Fibroblast of skin of back (primary cell): ENCODE results near the gene BBOX1. TPM values are rescaled to one million over a fixed set of nuclear protein-coding genes. Genes with fewer than 3 reads are reported as not detected.
A peak's percentile ranks its signal among the peaks of the same experiment; 100 is the strongest.
"Not testable (repeated sequence)": the region's sequence is repeated elsewhere in the genome, so short reads cannot be mapped to it uniquely, and the experiment has no call there.

ENCODE experiments used
- DNase-seq: peaks from one replicate; pipeline ENCODE4 v3.0.0-alpha.2; 2013
- polyA plus RNA-seq, 2 experiments: library from polyadenylated mRNA; unstranded; fragments of 120-200 nt; gene quantifications; one replicate each; pipeline ENCODE4 v1.2.1, GENCODE V29; 2013; ENCODE audit not compliant: insufficient read length in 2 of 2

Gene BBOX1, protein sequence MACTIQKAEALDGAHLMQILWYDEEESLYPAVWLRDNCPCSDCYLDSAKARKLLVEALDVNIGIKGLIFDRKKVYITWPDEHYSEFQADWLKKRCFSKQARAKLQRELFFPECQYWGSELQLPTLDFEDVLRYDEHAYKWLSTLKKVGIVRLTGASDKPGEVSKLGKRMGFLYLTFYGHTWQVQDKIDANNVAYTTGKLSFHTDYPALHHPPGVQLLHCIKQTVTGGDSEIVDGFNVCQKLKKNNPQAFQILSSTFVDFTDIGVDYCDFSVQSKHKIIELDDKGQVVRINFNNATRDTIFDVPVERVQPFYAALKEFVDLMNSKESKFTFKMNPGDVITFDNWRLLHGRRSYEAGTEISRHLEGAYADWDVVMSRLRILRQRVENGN
- polyA plus RNA-seq (2013, experiment 1 of 2; ENCODE audit: insufficient read length), result not detected
- polyA plus RNA-seq (2013, experiment 2 of 2; ENCODE audit: insufficient read length), result not detected

- no peak for DNase-seq
Measured at GRCh38 chr11:27040302-27041115, at the start of gene BBOX1. Gene BBOX1 (plus strand): TSS chr11:27040815. CDS start chr11:27055431, 14,616 bp downstream.

GRCh38 chr11:26992031-26992541 lies 48.5 kb upstream of the BBOX1 start:
- DNase-seq, result peak; percentile 84

DNA sequence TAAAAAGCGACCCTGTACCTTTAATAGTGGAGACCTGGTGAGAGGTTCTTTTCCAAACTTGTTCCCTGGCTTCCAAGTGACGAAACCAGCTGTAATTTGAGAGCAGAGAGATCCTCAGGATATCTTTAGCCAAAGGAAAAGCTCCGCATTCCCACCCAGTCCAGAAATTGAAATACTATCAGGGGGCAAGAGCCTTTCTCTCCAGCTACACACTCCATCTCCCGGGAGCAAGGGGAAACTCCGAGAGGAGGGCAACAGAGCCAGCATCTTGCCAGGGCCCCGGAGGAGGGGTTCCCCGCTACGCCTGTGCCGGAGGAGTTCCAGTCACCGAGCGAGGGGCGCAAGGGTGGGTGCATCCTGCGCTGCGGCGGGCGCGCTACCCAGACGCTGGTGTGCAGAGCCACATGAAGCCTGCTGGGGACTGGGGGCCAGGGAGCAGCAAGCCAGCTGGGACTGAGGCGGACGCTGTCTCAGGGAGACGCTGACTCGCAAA lies 46.6 kb upstream of the BBOX1 start, which contains the start of gene FIBIN:
FIBIN (plus strand) TSS at position 148 of the 493 bp plus-strand sequence. CDS start 415 bp downstream, outside the sequence.
- DNase-seq, result peak; percentile 82

DNA sequence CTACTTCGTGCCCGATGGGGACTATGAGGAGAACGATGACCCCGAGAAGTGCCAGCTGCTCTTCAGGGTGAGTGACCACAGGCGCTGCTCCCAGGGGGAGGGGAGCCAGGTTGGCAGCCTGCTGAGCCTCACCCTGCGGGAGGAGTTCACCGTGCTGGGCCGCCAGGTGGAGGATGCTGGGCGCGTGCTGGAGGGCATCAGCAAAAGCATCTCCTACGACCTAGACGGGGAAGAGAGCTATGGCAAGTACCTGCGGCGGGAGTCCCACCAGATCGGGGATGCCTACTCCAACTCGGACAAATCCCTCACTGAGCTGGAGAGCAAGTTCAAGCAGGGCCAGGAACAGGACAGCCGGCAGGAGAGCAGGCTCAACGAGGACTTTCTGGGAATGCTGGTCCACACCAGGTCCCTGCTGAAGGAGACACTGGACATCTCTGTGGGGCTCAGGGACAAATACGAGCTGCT lies 46.0 kb upstream of the BBOX1 start:
- no peak for DNase-seq

DNA sequence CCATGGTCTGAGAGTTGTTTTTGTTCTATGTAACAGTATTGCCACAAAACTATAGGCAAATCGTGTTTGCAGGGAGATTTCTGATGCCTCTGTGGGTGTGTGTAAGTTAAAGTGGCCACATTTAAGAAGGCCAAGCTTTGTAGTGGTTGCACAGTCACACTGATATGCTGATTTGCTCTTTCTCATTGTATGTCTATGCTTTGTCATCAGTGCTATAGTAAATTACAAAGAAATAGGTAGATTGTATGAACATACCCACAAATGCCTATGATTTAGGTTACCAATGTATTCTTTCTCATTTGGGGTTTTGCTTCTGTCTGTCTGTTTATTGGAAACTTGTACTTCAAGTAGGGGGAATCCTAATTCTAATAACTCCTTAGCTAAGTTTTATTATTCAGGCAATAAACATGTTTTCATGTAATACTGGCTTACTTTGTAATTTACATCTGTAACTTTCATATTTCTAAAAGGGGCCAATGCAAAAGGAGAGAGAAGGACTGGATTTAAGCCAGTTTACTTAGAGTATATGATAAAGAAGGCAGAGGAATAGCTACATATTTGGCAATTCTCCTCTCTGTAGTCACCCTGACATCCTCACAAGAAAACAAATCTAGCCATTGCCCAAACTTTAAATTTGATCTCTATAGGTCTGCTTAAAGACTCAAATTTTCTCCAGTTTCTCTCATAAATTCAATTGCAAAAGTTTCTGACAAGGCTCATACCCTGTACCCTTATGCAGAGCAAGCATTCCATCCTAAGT lies 44.7 kb upstream of the BBOX1 start:
- DNase-seq, result no peak

- DNase-seq, result no peak
Measured at GRCh38 chr11:26997378-26997777, 43.2 kb upstream of the BBOX1 start.

GRCh38 chr11:27001136-27001730 lies 39.4 kb upstream of the BBOX1 start:
- not testable (repeated sequence) for DNase-seq

- no peak for DNase-seq
Measured at GRCh38 chr11:27002431-27002830, 38.2 kb upstream of the BBOX1 start.

GRCh38 chr11:27002838-27003237 lies 37.8 kb upstream of the BBOX1 start:
- DNase-seq, result no peak

DNA sequence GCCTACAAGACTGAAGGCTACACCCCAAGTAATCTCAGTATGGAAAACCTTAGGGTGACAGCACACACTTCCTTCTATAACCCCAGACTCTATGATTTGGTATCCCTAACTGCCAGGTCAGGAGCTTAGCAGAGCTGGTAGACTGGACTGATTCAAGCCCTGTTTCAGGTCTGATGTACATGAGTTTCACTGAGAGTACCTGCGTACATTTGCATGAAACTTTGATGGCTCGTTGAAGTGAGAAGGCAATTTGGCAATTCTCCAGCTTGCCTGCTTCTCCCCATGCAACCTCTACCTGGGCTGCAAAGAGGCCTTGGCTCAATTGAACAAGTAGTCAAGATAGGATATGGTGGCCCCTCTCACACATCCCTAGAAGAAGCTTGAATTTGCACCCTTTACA lies 36.5 kb upstream of the BBOX1 start:
- no peak for DNase-seq

DNA sequence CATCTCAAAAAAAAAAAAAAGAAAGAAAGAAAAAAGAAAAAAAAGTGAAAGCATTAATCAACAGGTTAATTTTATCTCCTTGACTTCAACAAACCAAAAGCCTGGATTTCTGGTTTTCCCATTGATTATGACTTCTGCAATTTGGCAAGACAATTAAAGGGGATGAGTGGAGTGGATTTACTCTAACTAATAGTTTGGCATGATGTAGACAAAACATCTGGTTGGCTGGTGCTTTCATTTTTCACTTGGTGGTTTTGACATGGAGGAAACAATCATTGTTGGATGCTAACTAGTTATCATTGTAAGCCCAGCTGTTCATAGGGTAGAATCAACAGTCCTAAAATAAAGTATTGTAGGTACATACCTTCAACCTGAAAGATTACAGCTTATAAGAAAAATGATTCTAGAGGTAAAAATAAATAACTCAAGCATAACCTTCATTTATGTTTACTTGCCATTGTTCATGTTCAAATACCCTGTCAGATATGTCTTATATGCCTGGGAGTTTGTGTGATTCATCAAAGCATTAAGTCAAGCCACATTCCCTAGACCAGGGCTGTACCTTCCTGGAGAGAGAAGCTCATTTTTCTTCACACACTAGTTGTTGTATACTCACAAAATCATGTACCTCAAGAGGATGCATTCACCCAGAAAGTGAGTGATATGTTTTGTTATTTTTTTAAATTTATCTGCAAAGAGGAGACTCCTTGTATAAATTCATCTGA lies 31.6 kb upstream of the BBOX1 start:
- DNase-seq, result no peak

GRCh38 chr11:27011560-27012233 lies 28.9 kb upstream of the BBOX1 start:
- DNase-seq, result no peak

DNA sequence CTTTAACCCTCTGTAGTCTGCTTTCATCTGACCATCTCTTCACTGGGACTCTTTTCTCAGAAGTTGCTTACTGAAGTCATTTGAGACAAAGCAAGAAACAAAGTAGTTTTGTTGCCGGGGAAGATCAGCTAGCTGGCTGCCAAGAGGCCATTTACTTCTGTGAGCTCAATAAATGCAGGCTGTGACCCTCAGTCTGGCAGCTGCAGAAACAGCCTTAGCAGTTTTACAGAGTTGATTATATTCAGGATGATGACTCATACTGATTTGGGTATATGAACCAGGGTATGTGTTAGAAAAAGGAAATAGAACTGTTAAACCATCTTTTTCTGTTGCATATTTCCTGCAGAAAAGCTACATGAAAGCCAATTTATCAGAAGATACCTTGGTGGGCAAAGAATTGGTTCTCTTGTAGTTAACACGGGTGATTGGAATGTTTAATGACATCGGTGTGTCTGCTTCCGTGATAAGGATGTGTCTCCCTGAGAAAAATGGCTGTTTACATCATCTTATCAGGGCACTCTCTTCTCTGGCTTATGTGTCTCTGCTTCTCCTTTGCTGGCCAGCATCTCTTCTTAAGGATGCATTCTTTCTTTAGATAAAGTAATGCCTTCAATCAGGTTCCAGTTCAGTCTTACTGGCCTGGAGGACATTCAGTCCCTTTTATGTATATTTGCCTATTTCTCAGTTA lies 28.2 kb upstream of the BBOX1 start:
- DNase-seq, result peak; percentile 62

GRCh38 chr11:27013781-27014361 lies 26.7 kb upstream of the BBOX1 start:
- peak; percentile 51 for DNase-seq

DNA sequence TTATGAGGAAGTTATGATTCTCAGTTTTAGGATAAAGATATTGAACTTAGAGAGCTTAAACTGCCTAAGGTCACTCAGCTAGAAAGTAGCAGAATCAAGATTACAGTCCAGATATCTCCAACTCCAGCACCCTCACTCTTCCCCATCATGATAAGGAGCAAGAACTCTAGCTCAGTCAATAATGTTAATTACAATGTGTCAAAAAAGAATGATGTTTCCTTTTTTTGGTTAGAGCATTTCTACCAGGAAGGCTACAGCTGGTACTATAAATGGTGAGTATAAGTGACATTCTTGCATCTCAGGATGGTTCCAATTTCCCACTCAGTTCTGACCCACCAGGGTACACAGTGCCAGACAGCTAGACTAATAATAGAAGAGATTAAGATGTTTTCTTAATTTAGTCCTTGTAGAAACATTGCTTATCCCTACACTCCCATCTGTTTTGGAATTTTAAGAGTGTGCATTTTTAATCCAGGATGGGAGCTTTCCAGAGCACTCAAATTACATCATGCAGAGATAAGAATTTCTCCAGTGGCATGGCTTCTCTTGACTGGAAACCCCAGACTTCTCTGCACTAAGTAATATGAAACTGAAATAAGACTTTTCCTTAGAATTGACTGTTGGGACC lies 21.6 kb upstream of the BBOX1 start:
- peak; percentile 50 for DNase-seq

DNA sequence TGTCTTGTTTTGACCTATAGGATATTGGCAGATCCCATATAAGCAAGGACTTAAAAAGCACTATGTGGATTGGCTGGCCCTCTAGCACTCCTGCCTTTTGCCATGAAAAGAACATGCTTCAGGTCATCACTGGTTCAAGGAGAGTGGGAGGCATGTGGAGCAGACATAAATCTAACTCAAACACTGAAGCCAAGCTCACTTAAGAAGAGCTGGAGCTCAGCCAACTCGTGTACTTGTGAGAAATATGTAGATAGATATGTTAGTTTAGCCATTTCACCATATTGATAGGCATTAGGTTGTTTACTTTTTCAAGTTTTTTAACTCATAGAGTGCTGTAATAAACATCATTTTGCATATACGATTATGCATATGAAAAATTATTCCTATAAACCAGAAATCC lies 19.9 kb upstream of the BBOX1 start:
- DNase-seq, result peak; percentile 16

GRCh38 chr11:27022659-27023251 lies 17.9 kb upstream of the BBOX1 start:
- no peak for DNase-seq

DNA sequence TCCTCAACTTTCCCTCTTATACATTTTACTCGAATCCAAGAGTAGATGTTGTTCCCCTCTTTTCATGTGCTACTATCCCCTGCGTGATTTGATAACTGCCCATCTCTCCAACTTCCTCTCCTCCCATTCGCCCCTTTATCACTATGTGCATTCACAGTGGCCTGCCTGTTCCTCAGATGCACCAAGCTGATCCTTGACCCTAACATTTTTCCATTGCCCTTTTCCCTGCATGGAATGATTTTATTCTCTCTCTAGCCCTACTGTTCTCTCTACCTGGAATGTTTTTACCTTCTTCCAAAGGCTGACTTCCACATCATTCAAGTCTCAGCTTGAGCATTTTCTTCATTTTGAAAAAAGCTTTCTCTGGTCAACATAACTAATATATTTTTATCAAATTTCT lies 15.8 kb upstream of the BBOX1 start:
- DNase-seq, result no peak
